ENCODE measurements around the gene CABP7.

The CABP7 gene

DNA sequence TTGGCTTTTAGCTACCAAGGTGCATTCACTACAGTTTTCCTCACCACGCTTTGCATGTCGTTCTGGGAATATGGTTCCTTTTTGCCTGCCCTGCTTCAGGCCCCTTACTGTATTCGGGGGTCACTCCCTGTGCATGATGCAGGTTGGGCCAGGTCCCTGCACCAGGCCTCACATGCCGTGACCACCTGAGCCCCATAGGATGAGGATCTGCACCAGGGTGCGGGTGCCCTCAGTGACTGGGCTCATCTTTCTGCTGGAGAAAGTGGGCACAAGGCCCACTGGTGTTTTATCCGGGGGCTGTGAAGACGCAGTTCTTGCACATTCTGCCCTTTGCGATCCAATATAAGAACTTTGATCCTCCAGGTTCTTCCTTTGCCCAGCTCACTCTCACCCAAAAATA, 45.7 kb upstream of the CABP7 start:
- TF ChIP-seq EZH2phosphoT487 (IDR thresholded peaks at IDR 0.05; ENCODE audit: borderline replicate concordance, low read length), result no peak
- TF ChIP-seq, protein P1, sequence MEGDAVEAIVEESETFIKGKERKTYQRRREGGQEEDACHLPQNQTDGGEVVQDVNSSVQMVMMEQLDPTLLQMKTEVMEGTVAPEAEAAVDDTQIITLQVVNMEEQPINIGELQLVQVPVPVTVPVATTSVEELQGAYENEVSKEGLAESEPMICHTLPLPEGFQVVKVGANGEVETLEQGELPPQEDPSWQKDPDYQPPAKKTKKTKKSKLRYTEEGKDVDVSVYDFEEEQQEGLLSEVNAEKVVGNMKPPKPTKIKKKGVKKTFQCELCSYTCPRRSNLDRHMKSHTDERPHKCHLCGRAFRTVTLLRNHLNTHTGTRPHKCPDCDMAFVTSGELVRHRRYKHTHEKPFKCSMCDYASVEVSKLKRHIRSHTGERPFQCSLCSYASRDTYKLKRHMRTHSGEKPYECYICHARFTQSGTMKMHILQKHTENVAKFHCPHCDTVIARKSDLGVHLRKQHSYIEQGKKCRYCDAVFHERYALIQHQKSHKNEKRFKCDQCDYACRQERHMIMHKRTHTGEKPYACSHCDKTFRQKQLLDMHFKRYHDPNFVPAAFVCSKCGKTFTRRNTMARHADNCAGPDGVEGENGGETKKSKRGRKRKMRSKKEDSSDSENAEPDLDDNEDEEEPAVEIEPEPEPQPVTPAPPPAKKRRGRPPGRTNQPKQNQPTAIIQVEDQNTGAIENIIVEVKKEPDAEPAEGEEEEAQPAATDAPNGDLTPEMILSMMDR (IDR thresholded peaks at IDR 0.05; ENCODE audit: low read depth, low read length, poor library complexity, severe bottlenecking), result no peak
- H3F3A ChIP-seq (ENCODE audit: control insufficient read depth, insufficient read depth), result no peaks in the 10 kb centered on the region
- peaks cover 71% of the 10 kb centered on the region for H3K36me3 ChIP-seq (ENCODE audit: control insufficient read depth, low read length)

DNA sequence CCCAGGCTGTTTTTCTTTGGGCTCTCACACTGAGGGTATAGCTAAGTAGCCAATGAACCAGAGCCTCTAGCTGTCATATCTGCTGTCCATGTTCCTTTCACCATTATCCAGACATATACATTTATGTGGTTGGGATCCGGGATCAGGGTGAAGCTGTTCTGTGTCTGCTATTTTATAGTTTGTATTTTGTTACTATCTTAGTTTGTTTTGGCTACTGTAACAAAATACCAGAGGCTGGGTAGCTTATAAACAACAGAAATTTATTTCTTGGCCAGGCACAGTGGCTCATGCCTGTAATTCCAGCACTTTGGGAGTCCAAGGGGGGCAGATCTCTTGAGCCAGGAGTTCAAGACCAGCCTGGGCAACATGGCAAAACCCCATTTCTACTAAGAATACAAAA, 40.5 kb upstream of the CABP7 start:
- Histone ChIP-seq H3K9me3 (ENCODE audit: control insufficient read depth, insufficient read depth, low read length) (no peaks in the 10 kb centered on the region), H3K27me3 (ENCODE audit: control insufficient read depth, low read length) (no peaks in the 10 kb centered on the region), H4K20me1 (ENCODE audit: control insufficient read depth, insufficient read depth, low read depth, low read length) (no peaks in the 10 kb centered on the region), H3K9me2 (replicated peaks; ENCODE audit: control insufficient read depth, low read length) (no peaks in the 10 kb centered on the region), H3F3A (ENCODE audit: control insufficient read depth, insufficient read depth) (no peaks in the 10 kb centered on the region), H3K79me2 (ENCODE audit: control insufficient read depth, low read length) (no peaks in the 10 kb centered on the region), H3K27ac (ENCODE audit: low read depth, low read length) (no peak overlapping the region), H3K4me1 (ENCODE audit: control insufficient read depth, low read length) (no peaks in the 10 kb centered on the region), H3K4me3 (ENCODE audit: low read length) (no peak overlapping the region), H3K36me3 (ENCODE audit: control insufficient read depth, low read length) (peaks cover 80% of the 10 kb centered on the region), H3K4me2 (ENCODE audit: low read length) (no peak overlapping the region)
- TF ChIP-seq EZH2phosphoT487 (IDR thresholded peaks at IDR 0.05; ENCODE audit: borderline replicate concordance, low read length), result no peak
- TF ChIP-seq, protein P1 (IDR thresholded peaks at IDR 0.05; ENCODE audit: low read depth, low read length, poor library complexity, severe bottlenecking), result no peak

More for the DNA sequence above, 45.7 kb upstream of the CABP7 start:
- no peaks in the 10 kb centered on the region for H3K4me1 ChIP-seq (ENCODE audit: control insufficient read depth, low read length)
- H4K20me1 ChIP-seq (ENCODE audit: control insufficient read depth, insufficient read depth, low read depth, low read length), result no peaks in the 10 kb centered on the region
- no peaks in the 10 kb centered on the region for H3K79me2 ChIP-seq (ENCODE audit: control insufficient read depth, low read length)
- no peaks in the 10 kb centered on the region for H3K9me2 ChIP-seq (replicated peaks; ENCODE audit: control insufficient read depth, low read length)
- H3K4me2 ChIP-seq (ENCODE audit: low read length), result no peak overlapping the region
- H3K27me3 ChIP-seq (ENCODE audit: control insufficient read depth, low read length), result no peaks in the 10 kb centered on the region
- H3K4me3 ChIP-seq (ENCODE audit: low read length), result no peak overlapping the region
- H3K27ac ChIP-seq (ENCODE audit: low read depth, low read length), result no peak overlapping the region
- no peaks in the 10 kb centered on the region for H3K9me3 ChIP-seq (ENCODE audit: control insufficient read depth, insufficient read depth, low read length)

DNA sequence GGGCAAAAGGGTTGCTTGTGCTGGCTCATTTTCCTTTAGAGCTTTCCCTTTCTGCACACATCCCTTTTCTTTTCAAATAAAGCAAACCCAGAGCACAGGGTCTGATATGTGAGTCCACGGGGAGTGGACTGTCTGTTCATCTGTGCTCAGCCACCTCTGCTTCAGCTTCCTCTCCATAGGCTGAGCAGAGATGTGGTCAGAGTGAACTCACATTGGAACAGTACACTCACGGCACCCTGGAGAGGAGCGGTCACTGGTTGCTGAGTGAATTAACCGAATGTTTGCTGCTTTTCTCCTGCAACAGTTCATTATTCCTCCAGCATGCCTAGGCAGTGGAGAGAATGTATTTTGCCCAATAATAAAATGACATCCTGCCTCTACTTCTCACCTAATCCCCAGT, 36.3 kb upstream of the CABP7 start:
- no peaks in the 10 kb centered on the region for H3K9me2 ChIP-seq (replicated peaks; ENCODE audit: control insufficient read depth, low read length)
- no peak overlapping the region for H3K4me3 ChIP-seq (ENCODE audit: low read length)
- no peak overlapping the region for H3K27ac ChIP-seq (ENCODE audit: low read depth, low read length)
- TF ChIP-seq, protein P1 (IDR thresholded peaks at IDR 0.05; ENCODE audit: low read depth, low read length, poor library complexity, severe bottlenecking), result no peak
- TF ChIP-seq EZH2phosphoT487 (IDR thresholded peaks at IDR 0.05; ENCODE audit: borderline replicate concordance, low read length), result no peak
- H3K27me3 ChIP-seq (ENCODE audit: control insufficient read depth, low read length), result no peaks in the 10 kb centered on the region
- no peak overlapping the region for H3K4me2 ChIP-seq (ENCODE audit: low read length)
- H3K9me3 ChIP-seq (ENCODE audit: control insufficient read depth, insufficient read depth, low read length), result no peaks in the 10 kb centered on the region
- peaks cover 45% of the 10 kb centered on the region for H3K36me3 ChIP-seq (ENCODE audit: control insufficient read depth, low read length)
- H3K4me1 ChIP-seq (ENCODE audit: control insufficient read depth, low read length), result no peaks in the 10 kb centered on the region
- no peaks in the 10 kb centered on the region for H3F3A ChIP-seq (ENCODE audit: control insufficient read depth, insufficient read depth)
- H3K79me2 ChIP-seq (ENCODE audit: control insufficient read depth, low read length), result no peaks in the 10 kb centered on the region
- H4K20me1 ChIP-seq (ENCODE audit: control insufficient read depth, insufficient read depth, low read depth, low read length), result no peaks in the 10 kb centered on the region

DNA sequence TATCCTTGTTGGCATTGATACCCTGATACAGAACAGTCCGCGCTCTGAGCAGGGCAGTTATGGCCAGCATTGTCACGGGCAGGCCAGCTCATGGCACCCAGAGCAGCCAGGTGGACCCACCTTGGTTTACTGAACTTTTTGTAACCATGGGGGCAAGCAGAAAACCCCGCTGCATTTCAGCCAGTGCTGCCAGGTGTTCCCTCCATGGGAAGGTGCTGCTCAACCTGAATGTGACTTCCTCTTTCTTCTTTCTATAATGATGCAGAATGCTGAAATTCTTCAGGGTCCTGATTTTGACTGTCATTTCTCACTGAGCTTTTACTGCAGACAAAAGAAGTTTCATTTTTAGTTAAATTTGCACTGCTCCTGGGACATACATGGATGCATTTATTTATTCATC, 35.6 kb upstream of the CABP7 start:
- Histone ChIP-seq H3K36me3 (ENCODE audit: control insufficient read depth, low read length) (peaks cover 38% of the 10 kb centered on the region), H3K79me2 (ENCODE audit: control insufficient read depth, low read length) (no peaks in the 10 kb centered on the region), H3K4me2 (ENCODE audit: low read length) (no peak overlapping the region), H3K4me1 (ENCODE audit: control insufficient read depth, low read length) (no peaks in the 10 kb centered on the region), H4K20me1 (ENCODE audit: control insufficient read depth, insufficient read depth, low read depth, low read length) (no peaks in the 10 kb centered on the region), H3K27ac (ENCODE audit: low read depth, low read length) (no peak overlapping the region), H3K4me3 (ENCODE audit: low read length) (no peak overlapping the region), H3K9me2 (replicated peaks; ENCODE audit: control insufficient read depth, low read length) (no peaks in the 10 kb centered on the region), H3K27me3 (ENCODE audit: control insufficient read depth, low read length) (no peaks in the 10 kb centered on the region), H3K9me3 (ENCODE audit: control insufficient read depth, insufficient read depth, low read length) (no peaks in the 10 kb centered on the region), H3F3A (ENCODE audit: control insufficient read depth, insufficient read depth) (no peaks in the 10 kb centered on the region)
- TF ChIP-seq, protein P1 (IDR thresholded peaks at IDR 0.05; ENCODE audit: low read depth, low read length, poor library complexity, severe bottlenecking), result no peak
- TF ChIP-seq EZH2phosphoT487 (IDR thresholded peaks at IDR 0.05; ENCODE audit: borderline replicate concordance, low read length), result no peak

Data from DOHH2 (cell line).